Measurements from ENCODE around the gene COMT. TPM values are rescaled to one million over a fixed set of nuclear protein-coding genes. Genes with fewer than 3 reads are reported as not detected.

COMT gene
- total and polyA plus RNA-seq, 2 of the 4 experiments (the other 2 are of a cell fraction) = 202 to 347 TPM

DNA sequence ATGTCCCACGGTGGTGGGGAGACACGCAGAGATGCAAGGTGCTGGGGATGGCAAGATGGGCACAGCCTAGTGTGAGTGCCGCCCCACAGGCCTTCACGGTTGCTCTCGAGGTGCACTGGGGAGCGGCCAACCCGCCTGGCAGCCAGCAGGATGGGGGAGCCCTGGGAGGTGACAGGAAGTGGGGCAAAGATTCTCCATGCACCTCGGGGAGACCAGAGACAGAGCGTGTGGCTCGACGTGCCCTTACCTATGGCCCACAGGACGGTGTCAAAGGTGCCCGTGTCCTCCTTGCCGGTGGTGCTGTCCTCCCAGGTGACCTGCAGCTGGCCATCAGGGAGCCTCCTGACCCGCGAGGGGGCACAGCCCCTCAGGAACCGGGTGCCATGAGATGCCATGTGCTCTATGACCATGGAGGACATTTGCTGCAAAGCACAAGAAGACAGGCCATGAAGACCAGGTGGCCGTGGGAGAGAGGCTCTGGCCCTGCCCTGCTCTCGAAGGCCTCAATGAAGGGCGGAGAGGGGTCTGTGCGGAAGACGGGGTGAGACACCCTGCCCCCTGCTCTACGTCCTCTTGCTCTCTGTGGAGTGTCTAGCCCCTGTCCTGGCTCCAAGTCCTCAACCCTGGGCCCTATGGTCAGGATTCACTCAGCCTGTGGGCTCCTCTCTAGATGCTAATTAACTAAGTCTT lies 46.3 kb upstream of the COMT start:
- Histone ChIP-seq H3K4ac (ENCODE audit: low read depth, low read length) (no peak overlapping the region), H2BK5ac (ENCODE audit: low read depth, low read length, poor library complexity, severe bottlenecking) (no peak overlapping the region), H3K27me3 (ENCODE audit: control insufficient read depth, insufficient read depth, low read length) (no peaks in the 10 kb centered on the region), H2AK9ac (replicated peaks; ENCODE audit: low read depth, low read length, poor library complexity) (no peak overlapping the region), H3K4me3 (ENCODE audit: insufficient read depth, low read depth, low read length) (no peak overlapping the region), H2BK120ac (ENCODE audit: low read depth, low read length) (no peak overlapping the region), H2BK20ac (ENCODE audit: low read depth, low read length) (no peak overlapping the region), H4K91ac (ENCODE audit: insufficient read depth, low read depth, low read length) (no peak overlapping the region), H3K56ac (ENCODE audit: extremely low read depth, insufficient read depth, low read length) (no peak overlapping the region), H3K4me1 (ENCODE audit: control insufficient read depth, insufficient read depth, low read length) (peaks cover 27% of the 10 kb centered on the region), H3K9ac (ENCODE audit: low read depth, low read length) (no peak overlapping the region), H3K9me3 (ENCODE audit: control insufficient read depth, insufficient read depth, low read length) (no peaks in the 10 kb centered on the region), H3K36me3 (ENCODE audit: control insufficient read depth, insufficient read depth, low read length) (peaks cover 16% of the 10 kb centered on the region), H3K27ac (ENCODE audit: insufficient read depth, low read length) (no peak overlapping the region), H2AFZ (replicated peaks; ENCODE audit: low read length, poor library complexity) (no peak overlapping the region), H4K20me1 (ENCODE audit: insufficient read depth, low read length) (no peaks in the 10 kb centered on the region; the same call in 1 of the 2 replicates), H2BK15ac (ENCODE audit: low read depth, low read length) (no peak overlapping the region), H4K5ac (ENCODE audit: low read depth, low read length) (no peak overlapping the region), H2AK5ac (ENCODE audit: low read depth, low read length) (0 out of 2 replicates have a peak overlapping the region, but pooled peaks have one; percentile 21), H4K8ac (ENCODE audit: low read depth in 2 of 2, low read length in 2 of 2) (no peak overlapping the region), H3K9me1 (ENCODE audit: insufficient read depth, low read length) (peaks cover 8% of the 10 kb centered on the region; the same call in 1 of the 2 replicates), H3K23ac (ENCODE audit: low read depth, low read length) (no peak overlapping the region), H3K14ac (replicated peaks; ENCODE audit: low read depth, low read length) (no peak overlapping the region), H3K18ac (ENCODE audit: low read depth, low read length) (no peak overlapping the region), H3K79me1 (ENCODE audit: low read depth in 1 of 2, low read length in 2 of 2) (peaks cover 0 to 24% of the 10 kb centered on the region in 2 experiments; a peak in 1 of 4 replicates), H3K4me2 (ENCODE audit: low read depth, low read length) (no peak overlapping the region)
- DNase-seq = no peak
- CTCF ChIA-PET = no interaction called here
- POLR2A ChIA-PET (ENCODE audit: unreplicated experiment) = no interaction called here
- dilution Hi-C loops (cut with HindIII; ENCODE audit: low sequenced_read_pairs, unreplicated experiment) (no loop called here), in situ Hi-C loops (cut with MboI; ENCODE audit: low sequenced_read_pairs) (no loop called here), intact Hi-C loops (cut with micrococcal nuclease) (no loop called here)
- no TSS peak for BruUV-seq (replicated peaks)
- no peak for ATAC-seq (ENCODE audit: low read depth)
- TF ChIP-seq SMC3 (IDR thresholded peaks at IDR 0.05; ENCODE audit: low read depth, low read length) = no peak
- TF ChIP-seq, protein P1, sequence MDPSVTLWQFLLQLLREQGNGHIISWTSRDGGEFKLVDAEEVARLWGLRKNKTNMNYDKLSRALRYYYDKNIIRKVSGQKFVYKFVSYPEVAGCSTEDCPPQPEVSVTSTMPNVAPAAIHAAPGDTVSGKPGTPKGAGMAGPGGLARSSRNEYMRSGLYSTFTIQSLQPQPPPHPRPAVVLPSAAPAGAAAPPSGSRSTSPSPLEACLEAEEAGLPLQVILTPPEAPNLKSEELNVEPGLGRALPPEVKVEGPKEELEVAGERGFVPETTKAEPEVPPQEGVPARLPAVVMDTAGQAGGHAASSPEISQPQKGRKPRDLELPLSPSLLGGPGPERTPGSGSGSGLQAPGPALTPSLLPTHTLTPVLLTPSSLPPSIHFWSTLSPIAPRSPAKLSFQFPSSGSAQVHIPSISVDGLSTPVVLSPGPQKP (IDR thresholded peaks at IDR 0.05; ENCODE audit: borderline replicate concordance, low read depth, low read length) = no peak
- no peak for TF ChIP-seq NFE2L2 (IDR thresholded peaks at IDR 0.05; ENCODE audit: low read depth, low read length)
- no peak for TF ChIP-seq CEBPB (IDR thresholded peaks at IDR 0.05; ENCODE audit: low read depth, low read length)
- no peak for TF ChIP-seq RCOR1 (IDR thresholded peaks at IDR 0.05; ENCODE audit: insufficient replicate concordance, low read length)
- no peak for TF ChIP-seq MXI1 (IDR thresholded peaks at IDR 0.05; ENCODE audit: borderline replicate concordance, low read depth, low read length)
- TF ChIP-seq, protein P2, sequence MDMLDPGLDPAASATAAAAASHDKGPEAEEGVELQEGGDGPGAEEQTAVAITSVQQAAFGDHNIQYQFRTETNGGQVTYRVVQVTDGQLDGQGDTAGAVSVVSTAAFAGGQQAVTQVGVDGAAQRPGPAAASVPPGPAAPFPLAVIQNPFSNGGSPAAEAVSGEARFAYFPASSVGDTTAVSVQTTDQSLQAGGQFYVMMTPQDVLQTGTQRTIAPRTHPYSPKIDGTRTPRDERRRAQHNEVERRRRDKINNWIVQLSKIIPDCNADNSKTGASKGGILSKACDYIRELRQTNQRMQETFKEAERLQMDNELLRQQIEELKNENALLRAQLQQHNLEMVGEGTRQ (IDR thresholded peaks at IDR 0.05; ENCODE audit: low read depth, low read length) = no peak
- no peak for TF ChIP-seq RAD21 (IDR thresholded peaks at IDR 0.05; ENCODE audit: low read length)
- TF ChIP-seq BHLHE40 (IDR thresholded peaks at IDR 0.05; ENCODE audit: low read depth, low read length) = no peak
- no peak for TF ChIP-seq MAFK (IDR thresholded peaks at IDR 0.05; ENCODE audit: low read depth, low read length)
- 93% methylated on average over 19 of the region's 23 CpGs; no CpG with 5 or more reads in 1 of the 2 experiments for WGBS, 2 experiments (ENCODE audit: extremely low coverage in 2 of 2, insufficient read length in 1 of 2)
